ENCODE results near the gene CDH11. TPM values are rescaled to one million over a fixed set of nuclear protein-coding genes. Genes with fewer than 3 reads are reported as not detected.

Gene CDH11
- polyA plus RNA-seq, 3 donors = 0.91 to 8.8 (median 6.7) TPM

DNA sequence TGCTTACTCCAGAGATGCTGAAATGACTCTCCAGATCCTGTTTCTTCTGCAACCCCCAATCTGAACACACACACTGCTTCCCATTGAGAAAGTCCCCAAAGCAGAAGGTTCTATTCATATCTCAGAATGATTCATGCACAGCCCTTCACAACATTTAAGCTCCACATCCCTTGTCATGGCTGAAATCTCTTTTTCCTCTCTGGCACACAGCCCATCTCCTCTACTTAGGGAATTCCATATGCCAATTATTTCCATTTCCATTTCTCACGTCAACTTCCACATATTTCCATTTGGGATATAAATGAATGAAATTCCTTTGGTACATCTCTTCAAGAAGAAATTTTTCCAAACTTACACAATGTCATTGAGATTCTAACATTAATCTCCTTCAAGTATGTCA lies 119.6 kb downstream of the CDH11 start:
- no peak overlapping the region for H3K27ac ChIP-seq (ENCODE audit: low read depth, low read length)
- WGBS, 3 donors = 28 to 49% (median 44%) methylated on average over 1 of the region's 1 CpG

DNA sequence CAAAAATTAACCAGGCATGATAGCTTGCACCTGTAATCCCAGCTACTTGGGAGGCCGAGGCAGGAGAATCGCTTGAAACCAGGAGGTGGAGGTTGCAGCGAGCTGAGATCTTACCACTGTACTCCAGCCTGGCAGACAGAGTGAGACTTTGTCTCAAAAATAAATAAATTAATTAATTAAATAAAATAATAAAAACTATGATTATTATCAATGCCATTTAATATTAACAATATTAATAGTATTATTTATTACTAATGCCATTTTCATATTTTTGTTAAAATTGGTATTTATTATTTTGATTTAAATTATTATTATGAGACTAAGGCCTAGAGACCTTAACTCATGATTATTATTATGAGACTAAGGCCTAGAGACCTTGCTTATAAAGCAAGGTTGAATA lies 121.2 kb downstream of the CDH11 start:
- H3K27ac ChIP-seq (ENCODE audit: low read depth, low read length) = no peak overlapping the region
- 91 to 95% (median 94%) methylated on average over 3 of the region's 3 CpGs for WGBS, 3 donors

DNA sequence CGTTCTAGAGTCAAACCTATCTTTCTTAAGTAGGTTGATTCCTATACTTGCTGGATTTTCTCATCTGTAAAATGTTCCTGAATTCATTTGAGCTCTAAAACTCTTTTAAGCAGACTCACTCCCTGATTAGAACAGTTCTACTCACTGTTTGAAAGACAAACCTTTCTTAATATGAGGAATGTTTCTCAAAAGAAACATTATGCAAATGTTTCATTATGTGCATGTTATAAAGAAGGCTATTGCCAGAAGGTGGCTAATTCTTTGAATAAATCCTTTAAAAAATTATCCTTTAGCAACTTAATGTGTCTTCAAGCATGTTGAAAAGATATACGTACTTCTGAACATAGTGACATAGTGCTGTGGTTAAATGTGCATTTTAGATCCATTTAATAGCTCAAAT lies 124.1 kb downstream of the CDH11 start:
- no peak overlapping the region for H3K27ac ChIP-seq (ENCODE audit: low read depth, low read length)
- WGBS, 3 donors = 63 to 89% (median 88%) methylated on average over 2 of the region's 2 CpGs

DNA sequence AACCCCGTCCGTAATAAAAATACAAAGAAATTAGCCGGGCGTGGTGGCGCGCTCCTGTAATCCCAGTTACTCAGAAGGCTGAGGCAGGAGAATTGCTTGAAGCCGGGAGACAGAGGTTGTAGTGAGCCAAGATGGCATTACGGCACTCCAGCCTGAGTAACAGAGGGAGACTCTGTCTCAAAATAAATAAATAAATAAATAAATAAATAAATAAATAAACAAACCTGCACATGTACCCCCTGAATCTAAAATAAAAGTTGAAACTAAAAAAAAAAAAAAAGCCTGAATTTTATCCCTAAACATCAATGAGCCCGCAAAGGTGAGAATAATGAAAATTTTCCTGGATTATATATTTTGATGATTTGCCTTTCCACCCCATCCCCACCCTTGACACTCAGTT lies 124.7 kb downstream of the CDH11 start:
- 88 to 97% (median 89%) methylated on average over 9 of the region's 9 CpGs for WGBS, 3 donors
- no peak overlapping the region for H3K27ac ChIP-seq (ENCODE audit: low read depth, low read length)

DNA sequence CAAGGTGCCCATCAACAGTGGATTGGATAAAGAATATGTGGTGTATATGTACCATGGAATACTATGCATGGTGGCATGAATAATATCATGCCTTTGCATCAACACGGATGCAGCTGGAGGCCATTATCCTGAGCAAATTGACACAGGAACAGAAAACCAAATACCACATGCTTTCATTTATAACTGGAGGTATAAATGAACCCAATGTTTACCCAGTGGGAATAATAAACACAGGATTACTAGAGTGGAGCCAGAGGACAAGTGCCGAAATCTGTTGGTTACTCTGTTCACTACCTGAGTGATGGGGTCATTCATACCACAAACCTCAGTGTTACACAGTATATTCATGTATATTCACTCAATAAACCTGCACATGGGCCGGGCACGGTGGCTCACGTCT lies 125.2 kb downstream of the CDH11 start:
- 73 to 92% (median 88%) methylated on average over 5 of the region's 5 CpGs for WGBS, 3 donors

DNA sequence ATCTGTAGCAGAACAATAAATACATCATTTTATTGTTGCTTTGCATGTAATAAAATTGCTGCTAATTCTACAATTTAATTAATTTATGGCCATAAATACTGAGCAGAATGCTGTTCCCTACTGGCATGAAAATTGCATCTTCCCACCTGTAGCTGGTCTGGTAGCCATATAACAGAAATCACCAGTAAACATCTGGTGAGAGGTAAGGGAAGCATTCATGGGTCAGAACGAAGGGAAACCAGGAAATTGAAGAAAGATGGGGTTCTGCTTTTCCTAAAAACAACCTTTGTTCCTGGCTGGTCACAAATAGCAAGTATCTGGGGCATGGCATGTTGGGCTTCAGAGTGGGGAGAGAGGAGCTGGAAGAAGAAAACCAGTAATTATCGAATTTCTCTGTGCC lies 128.4 kb downstream of the CDH11 start:
- 41 to 60% (median 55%) methylated on average over 2 of the region's 2 CpGs for WGBS, 3 donors
- H3K27ac ChIP-seq (ENCODE audit: low read depth, low read length) = no peak overlapping the region

More for the DNA sequence above, 125.2 kb downstream of the CDH11 start:
- no peak overlapping the region for H3K27ac ChIP-seq (ENCODE audit: low read depth, low read length)

DNA sequence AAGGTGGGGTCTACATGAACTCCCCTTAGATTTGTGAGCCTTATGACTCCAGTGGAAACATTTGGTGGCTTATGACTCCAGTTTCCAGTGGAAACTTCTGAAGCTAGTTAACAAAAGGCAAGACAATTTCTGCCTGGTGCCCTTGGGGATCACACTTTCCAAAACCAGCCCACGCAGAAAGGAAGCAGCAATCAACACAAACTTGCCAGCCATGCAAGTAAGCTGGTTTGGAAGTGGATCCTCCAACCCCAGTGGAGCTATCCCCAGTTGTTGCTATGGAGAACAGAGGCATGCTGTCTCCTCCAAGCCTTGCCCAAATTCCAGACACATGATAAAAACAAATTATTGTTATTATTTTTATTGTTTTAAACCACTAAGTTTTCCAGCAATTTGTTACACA lies 130.9 kb downstream of the CDH11 start:
- no peak overlapping the region for H3K27ac ChIP-seq (ENCODE audit: low read depth, low read length)
- WGBS, 3 donors = 46 to 80% (median 61%) methylated on average over 1 of the region's 1 CpG

DNA sequence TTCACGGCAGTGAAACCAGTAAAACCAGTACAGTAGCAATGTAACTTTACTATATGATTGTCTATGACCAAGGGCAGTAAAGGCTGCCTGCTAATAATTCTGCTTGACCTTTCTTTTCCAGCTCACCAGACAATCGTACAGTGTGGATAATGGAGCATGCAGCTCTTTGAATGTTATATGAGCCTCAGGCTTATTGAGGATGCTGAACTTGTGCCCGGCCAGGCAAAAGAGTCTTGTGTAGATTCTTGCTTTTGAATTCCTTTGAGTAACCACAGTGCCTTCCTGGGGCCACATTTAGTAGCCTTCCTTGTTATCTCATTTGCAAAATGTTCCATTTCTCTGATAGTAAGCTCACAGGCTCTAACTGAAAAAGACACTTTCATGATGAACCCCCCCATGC lies 131.8 kb downstream of the CDH11 start:
- H3K27ac ChIP-seq (ENCODE audit: low read depth, low read length) = no peak overlapping the region
- WGBS, 3 donors = 57 to 88% (median 88%) methylated on average over 3 of the region's 3 CpGs

DNA sequence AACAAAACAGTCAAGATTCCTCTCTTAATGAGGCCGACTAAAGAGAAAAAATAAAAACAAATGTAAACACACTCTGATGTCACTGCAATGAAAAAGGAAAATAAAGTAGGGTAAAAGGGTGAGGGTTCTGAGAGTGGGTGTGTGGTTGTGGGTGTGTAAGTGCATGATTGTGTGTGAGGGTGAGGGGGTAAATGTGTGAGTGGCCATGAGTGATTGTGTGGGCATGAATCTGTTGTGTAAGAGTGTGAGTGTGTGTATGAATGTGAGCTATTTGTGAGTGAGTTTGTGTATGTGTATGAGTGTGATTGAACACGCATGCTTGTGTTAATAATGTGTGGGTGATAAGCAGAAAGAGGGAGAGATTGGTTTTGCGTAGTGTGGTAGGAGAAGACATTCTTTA lies 132.8 kb downstream of the CDH11 start:
- 72 to 90% (median 88%) methylated on average over 3 of the region's 3 CpGs for WGBS, 3 donors
- no peak overlapping the region for H3K27ac ChIP-seq (ENCODE audit: low read depth, low read length)

DNA sequence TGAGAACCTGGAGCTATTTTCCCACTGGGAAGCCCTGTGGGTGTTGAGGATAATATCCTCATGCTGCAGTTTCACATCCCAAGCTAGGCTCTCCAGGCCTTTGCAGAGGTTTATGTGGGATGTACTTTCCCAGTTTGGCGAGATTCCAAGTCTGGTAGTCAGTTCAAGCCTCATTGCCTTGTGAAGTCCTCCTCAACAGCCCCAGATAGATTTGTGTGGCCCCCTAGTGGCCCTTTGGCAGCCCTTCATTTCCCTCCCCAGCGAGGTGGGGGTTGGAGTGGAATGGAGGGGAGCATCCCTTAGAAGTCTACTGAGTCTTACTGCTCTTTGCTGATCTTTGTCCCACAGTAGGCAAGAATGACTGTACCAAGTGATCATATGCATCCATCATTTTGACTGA lies 137.9 kb downstream of the CDH11 start:
- H3K27ac ChIP-seq (ENCODE audit: low read depth, low read length) = no peak overlapping the region
- WGBS, 3 donors = 28 to 31% (median 29%) methylated on average over 2 of the region's 2 CpGs

DNA sequence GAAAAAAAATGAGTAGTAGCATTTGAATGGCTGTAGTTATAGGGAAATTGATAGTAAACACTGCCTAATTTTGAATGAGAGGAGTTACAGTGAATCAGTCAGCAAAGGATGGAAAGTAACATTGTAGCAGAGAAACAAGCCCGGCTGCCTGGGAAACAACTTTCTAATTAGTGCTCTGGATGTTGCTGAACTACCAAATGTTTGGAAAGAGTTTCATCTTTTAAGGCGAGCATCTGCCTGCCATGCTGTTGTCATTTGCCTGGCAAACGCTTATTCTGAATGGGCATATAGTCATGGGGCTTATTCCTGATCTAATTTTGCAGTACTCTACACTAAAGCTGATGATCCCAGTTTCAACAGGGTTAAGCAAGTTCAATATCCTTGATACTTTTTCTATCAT lies 138.6 kb downstream of the CDH11 start:
- 66 to 88% (median 87%) methylated on average over 3 of the region's 3 CpGs for WGBS, 3 donors
- no peak overlapping the region for H3K27ac ChIP-seq (ENCODE audit: low read depth, low read length)

DNA sequence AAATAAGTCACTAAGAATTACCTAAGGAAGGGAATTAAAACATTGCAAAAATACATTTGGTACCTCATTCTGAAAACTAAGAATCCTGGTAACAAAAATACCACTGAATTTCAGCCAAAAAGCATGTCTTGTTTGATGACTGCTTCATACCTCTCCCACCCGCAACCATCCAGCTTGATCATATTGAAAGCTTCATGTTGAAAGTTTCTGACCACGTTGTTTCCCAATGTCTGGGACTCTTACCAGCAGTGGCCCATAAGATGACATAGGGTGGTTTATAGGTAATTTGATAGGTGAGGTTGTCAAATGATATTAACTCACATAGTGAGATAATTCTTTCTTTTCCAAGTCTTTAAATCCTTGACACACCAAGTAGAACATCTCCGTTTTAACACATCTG lies 139.3 kb downstream of the CDH11 start:
- 83 to 91% (median 90%) methylated on average over 3 of the region's 3 CpGs for WGBS, 3 donors
- H3K27ac ChIP-seq (ENCODE audit: low read depth, low read length) = no peak overlapping the region

DNA sequence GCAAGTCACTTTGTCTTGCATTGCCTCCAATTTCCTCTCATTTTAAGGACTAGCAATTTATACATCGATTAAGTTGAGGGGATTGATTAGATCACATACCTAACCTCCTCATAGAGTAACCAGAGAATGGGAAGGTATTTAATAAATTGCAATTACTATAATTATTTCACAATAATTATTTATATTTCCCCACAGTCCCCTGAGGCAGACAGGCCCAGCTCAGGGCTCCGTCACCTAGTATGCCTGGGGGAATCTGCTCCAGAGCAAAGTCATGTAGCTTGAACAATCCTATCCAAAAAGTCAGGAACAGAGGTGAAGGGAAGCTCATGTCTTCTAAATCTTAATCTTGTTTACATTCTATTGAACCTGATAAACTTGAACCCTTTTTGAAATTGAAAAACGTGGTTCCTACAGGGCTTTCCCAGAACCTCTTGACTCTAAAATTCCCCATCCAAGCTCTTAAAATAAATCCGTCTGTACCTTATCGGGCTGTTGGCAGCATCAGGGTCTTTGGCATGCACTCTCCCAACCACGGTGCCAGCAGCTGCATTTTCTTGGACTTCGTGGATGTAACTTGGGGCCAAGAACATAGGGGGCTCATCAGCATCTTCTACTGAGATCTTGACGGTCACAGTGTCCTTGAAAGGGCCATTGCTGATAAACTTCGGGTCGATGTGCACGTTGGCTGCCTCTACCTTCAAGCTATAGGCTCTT lies 140.1 kb downstream of the CDH11 start:
- 67 to 80% (median 80%) methylated on average over 11 of the region's 11 CpGs for WGBS, 3 donors
- H3K27ac ChIP-seq (ENCODE audit: low read depth, low read length) = no peak overlapping the region

DNA sequence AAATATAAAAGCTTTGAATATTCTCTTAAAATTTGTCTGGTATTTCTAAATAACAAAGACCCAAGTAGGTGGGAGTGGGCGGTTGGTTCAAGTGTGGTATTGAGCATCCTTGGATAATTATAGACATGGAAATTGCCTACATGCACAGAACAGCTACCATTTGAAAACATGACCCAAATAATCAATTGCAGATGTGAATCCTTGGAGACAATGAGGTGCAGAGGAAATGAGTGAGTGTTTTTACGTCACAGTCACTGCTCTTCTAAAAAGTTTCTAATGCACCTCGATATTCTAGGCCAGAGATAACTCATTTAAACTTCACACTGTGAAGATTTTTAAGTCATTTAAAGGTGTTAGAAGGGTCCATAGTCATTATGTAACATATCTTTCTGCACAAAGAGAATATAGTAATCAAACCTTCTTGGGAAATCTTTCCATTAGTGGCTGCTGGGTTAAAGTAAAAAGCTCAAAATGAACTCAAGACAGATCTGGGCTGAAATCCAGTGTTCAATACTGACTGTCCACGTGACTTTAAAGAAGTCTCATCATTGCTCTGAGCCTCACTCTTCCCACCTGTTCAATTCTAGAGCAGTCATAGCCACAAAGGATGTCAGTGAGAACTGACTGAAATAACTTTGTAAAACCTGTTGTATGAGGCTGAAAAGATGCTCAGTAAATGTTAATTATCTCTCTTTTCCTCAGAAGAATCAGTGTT lies 144.5 kb downstream of the CDH11 start:
- WGBS, 3 donors = 56 to 73% (median 71%) methylated on average over 4 of the region's 4 CpGs
- no peak overlapping the region for H3K27ac ChIP-seq (ENCODE audit: low read depth, low read length)

DNA sequence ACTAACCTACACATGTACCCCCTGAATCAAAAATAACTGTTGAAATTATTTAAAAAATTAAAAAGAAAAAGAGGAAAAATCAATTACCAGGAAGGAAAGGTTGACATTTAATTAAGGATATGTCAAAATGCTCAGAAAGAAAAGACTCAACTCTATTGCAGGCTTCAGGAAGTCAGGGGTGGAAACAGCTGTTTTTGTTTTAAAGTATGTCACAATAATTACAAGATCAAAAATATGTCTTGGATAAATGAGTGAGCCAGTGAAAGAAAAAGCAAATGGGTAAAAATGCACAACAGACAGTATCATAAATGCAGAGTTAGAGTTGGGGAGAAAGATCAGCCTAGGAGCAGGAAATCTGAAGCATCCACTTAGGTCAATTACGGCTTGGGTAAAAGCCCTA lies 146.0 kb downstream of the CDH11 start:
- H3K27ac ChIP-seq (ENCODE audit: low read depth, low read length) = no peak overlapping the region
- WGBS, 3 donors = 79 to 82% (median 81%) methylated on average over 1 of the region's 1 CpG

DNA sequence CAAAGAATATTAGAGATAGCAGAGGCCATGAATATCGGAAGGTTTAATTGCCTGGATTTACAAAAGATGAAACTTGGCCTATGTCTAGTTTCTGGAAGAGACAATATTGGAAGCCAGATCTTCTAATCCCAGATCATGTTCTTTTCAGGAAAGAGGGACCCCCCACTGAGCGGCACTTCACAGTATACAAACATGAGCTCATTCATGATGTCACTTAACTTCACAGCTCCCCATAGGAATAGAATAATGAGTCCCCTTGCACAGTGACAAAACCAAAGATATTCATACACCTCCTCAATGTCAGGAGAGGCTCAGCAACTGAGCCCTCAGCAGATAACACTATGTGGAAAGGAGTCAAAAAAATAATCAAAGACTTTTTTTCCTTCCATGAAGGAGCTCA lies 147.5 kb downstream of the CDH11 start:
- WGBS, 3 donors = 89 to 100% (median 95%) methylated on average over 2 of the region's 2 CpGs
- H3K27ac ChIP-seq (ENCODE audit: low read depth, low read length) = no peak overlapping the region

DNA sequence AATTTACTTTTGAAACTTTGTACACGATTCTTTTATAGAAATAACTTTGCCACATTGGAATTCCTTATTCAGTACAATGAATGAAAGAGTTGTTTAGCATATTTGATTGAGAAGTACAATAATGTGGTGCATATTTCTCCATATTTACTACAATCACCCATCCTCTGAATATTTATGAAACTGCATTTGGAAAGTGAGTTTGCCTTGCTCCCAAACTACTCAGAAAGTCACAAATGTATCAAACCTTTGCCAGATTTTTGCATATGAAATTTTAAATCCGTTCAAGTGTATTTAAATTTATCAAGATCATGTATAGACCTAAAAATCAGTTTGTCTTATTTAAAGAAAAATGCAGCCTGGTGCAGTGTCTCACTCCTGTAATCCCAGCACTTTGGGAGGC lies 148.7 kb downstream of the CDH11 start:
- 46 to 84% (median 64%) methylated on average over 2 of the region's 2 CpGs for WGBS, 3 donors
- no peak overlapping the region for H3K27ac ChIP-seq (ENCODE audit: low read depth, low read length)

DNA sequence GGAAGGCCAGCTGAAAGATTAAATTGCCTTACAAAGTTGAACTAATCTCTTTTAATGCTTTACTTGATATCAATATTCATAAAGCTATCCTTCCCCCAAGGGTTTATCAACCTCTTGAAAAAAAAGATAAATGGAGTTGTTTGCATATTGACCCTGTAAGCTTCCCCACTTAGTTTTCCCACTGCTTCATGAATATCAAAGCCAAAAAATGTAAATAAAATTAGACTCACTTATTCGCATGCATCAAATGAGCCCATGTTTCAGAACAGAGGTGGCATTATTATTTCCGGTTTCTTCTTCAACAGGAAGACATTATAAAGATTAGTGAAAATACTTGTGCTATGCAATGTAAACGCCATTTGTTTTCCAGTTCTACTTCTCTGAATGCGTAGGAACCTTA lies 150.7 kb downstream of the CDH11 start:
- 49 to 90% (median 78%) methylated on average over 4 of the region's 4 CpGs for WGBS, 3 donors
- no peak overlapping the region for H3K27ac ChIP-seq (ENCODE audit: low read depth, low read length)

DNA sequence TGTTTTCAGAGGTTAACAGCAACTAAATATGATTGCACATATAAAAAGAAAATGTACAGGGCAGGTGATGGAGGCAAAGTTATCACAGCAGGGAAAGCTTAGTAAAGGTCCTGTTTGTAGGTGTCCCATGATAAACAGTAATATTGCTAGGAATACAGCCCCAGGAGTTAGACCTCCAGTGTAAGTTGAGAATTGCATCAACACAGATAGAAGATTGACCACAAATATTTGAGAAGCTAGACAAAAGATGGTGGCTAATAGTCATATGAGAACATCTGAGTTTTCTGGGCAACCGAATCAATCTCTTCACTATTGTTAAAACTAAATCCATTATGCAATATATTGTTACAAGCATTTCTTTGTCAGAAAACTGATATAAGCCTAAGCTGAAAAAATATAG lies 152.6 kb downstream of the CDH11 start:
- WGBS, 3 donors = 69 to 93% (median 83%) methylated on average over 1 of the region's 1 CpG
- H3K27ac ChIP-seq (ENCODE audit: low read depth, low read length) = no peak overlapping the region

DNA sequence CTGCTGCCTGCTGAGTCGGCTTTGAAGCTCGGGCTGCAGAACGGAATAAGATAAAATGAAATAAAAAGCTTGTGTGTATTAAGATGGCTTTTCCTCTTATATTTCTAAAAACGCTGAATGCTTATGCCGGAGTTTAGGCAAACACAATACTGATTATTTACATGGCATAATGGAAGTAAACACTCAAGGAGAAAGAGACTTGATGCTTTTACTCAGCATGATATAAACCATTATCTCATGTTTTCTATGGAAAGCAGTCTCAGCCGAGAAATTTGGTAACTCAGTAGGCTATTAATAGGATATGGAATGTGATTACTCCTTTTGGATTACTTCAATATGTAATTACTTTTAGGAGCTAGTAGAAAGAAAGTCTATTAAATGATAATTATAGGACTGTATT lies 153.3 kb downstream of the CDH11 start:
- 75 to 82% (median 82%) methylated on average over 6 of the region's 6 CpGs for WGBS, 3 donors
- no peak overlapping the region for H3K27ac ChIP-seq (ENCODE audit: low read depth, low read length)

All from adipose tissue (tissue), 3 donors.